ENCODE results near the gene TBC1D5.
"Not testable (repeated sequence)": the region's sequence is repeated elsewhere in the genome, so short reads cannot be mapped to it uniquely, and the experiment has no call there.

TBC1D5 gene

GRCh38 chr3:17670749-17671148 lies 71.7 kb downstream of the TBC1D5 start:
- no peak for DNase-seq (ENCODE audit: low read depth)
- TF ChIP-seq CTCF (IDR thresholded peaks at IDR 0.05; ENCODE audit: low read length, missing control alignments): no peak

DNA sequence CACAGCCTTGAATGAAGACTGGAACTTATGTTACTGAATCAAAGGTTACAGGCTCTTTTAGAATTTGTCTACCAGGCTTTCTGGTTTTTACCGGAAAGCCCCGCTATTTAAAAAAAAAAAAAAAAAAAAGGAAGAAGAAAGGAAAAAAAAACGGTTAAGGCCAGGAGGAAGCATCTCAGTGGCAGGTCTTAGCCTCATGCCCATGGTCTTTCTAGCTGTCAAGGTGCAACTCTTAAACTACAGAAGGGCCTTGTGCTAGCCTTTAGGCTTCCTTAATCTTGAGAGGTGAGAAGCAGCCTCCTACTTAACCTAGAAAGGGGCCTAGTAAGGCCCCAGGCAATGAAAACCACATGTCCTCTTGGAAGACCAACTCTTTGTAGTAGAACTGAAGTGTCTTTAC lies 77.5 kb downstream of the TBC1D5 start:
- DNase-seq (ENCODE audit: low read depth): no peak
- no peak overlapping the region for H3K4me3 ChIP-seq (replicated peaks; ENCODE audit: low read depth, low read length)
- TF ChIP-seq CTCF (IDR thresholded peaks at IDR 0.05; ENCODE audit: low read length, missing control alignments): no peak

More at GRCh38 chr3:17670749-17671148, 71.7 kb downstream of the TBC1D5 start:
- H3K4me3 ChIP-seq (replicated peaks; ENCODE audit: low read depth, low read length): no peak overlapping the region

DNA sequence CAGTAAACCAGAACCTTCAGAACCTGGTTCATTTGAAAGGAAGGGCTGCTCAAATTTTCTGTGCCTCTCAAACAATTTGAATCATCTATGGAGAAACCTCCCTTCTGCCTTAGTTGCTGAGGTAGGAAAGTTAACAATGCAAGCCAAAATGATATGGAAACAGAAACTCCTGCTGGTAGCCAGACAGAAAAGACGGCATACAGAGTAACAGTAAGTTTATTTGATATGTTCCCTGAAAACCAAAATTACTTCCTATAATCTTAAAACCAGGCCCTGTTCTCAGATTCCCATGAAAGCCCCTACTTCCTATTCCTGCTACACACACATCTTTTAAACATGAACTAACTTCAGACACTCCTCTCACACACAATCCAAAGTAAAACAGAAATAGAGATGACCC lies 86.2 kb downstream of the TBC1D5 start:
- no peak for DNase-seq (ENCODE audit: low read depth)
- TF ChIP-seq CTCF (IDR thresholded peaks at IDR 0.05; ENCODE audit: low read length, missing control alignments): no peak
- H3K4me3 ChIP-seq (replicated peaks; ENCODE audit: low read depth, low read length): no peak overlapping the region

DNA sequence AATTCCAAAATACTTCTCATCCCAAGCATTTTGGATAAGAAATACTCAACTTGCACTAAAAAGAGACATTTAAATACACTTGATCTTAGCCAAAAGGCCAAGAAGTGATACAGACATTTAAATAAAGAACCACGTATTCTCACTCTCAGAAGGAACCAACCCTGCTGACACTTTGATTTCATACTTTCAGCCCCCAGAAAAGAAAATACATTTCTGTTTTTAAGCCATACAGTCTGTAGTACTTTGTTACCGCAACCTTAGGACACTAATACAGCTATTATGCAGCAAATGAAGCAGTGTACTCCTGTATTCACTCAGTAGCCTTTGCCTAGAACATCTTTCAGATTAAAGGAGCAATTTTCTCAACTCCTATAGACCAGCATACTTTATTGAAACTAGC lies 86.7 kb downstream of the TBC1D5 start:
- DNase-seq (ENCODE audit: low read depth): no peak
- H3K4me3 ChIP-seq (replicated peaks; ENCODE audit: low read depth, low read length): no peak overlapping the region
- no peak for TF ChIP-seq CTCF (IDR thresholded peaks at IDR 0.05; ENCODE audit: low read length, missing control alignments)

- not testable (repeated sequence) for H3K4me3 ChIP-seq (replicated peaks; ENCODE audit: low read depth, low read length); DNase-seq (ENCODE audit: low read depth)
Measured at GRCh38 chr3:17649748-17650147, 92.7 kb downstream of the TBC1D5 start.

DNA sequence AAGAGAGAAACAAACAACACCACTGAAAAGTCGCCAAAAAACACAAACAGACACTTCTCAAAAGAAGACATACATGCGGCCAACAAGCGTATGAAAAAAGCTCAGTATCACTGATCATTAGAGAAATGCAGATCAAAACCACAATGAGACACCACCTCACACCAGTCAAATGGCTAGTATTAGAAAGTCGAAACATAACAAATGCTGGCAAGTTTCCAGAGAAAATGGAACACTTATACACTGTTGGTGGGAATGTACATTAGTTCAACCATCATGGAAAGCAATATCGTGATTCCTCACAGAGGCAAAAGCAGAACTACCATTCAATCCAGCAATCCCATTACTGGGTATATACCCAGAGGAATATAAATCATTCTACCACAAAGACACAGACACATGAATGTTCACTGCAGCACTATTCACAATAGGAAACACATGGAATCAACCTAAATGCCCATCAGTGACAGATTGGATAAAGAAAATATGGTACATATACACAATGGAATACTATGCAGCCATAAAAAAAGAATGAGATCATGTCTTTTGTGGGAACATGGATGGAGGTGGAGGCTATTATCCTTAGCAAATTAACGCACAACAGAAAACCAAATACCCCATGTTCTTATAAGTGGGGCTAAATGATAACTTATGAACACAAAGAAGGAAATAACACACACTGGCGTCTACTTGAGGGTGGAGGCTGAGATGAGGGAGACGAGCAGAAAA lies 93.6 kb downstream of the TBC1D5 start:
- not testable (repeated sequence) for H3K4me3 ChIP-seq (replicated peaks; ENCODE audit: low read depth, low read length); DNase-seq (ENCODE audit: low read depth)

DNA sequence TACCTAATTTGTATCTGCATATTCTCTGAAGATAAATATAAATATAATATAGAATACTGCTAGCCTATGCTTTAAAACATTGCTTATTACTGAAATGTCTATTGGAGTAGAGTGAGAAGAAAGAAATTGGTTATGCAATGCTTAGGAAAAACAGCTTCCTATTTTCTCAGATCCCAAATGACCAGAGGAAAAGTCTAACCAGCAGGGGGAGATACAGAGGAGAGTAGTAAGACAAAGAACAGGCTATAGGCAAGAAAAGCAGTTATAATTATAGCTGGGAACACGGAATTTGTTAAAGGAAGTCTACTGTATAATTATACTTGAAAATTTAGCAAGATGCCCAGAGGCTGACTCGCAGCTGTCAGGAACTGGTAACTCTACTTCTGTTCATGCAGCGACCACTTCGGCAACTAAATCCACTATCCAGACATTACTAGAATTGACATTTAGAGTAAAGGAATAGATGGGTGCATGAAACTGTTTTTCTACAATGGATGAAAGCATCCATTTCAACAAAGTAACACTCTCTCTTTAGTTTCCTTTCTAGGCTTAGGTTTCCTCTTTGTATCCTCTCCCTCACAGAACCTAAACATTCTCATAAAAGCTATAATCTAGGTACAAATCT lies 97.2 kb downstream of the TBC1D5 start:
- H3K4me3 ChIP-seq (replicated peaks; ENCODE audit: low read depth, low read length): no peak overlapping the region
- peak; percentile 86 for DNase-seq (ENCODE audit: low read depth)

More for the DNA sequence above, 97.2 kb downstream of the TBC1D5 start:
- peak; percentile 91 for TF ChIP-seq CTCF (IDR thresholded peaks at IDR 0.05; ENCODE audit: low read length, missing control alignments)

Measured in fibroblast of pulmonary artery (primary cell).